GM13977 (cell line): ENCODE results near the gene SCGN.
"Not testable (repeated sequence)": the region's sequence is repeated elsewhere in the genome, so short reads cannot be mapped to it uniquely, and the experiment has no call there.

Source experiments
- DNase-seq: peaks from one replicate; pipeline ENCODE4 v3.0.0; 2012; ENCODE audit warnings: low spot score
- CTCF ChIP-seq: IDR thresholded peaks from 2 replicates; pipeline ENCODE4 v1.5.1; 2012; ENCODE audit warnings: mild to moderate bottlenecking, control low read depth; ENCODE audit not compliant: insufficient read depth; ENCODE audit errors: extremely low read depth, missing control alignments
- in situ Hi-C: fragments of 300-500 bp; cut with MboI; formaldehyde crosslinking; loops from one replicate; pipeline ENCODE4 v1.12.0; 2022; ENCODE audit warnings: low sequenced_read_pairs, low pct_unique_long_range_greater_than_20kb, mixed read lengths, inconsistent platforms; ENCODE audit not compliant: unreplicated experiment

Gene SCGN

GRCh38 chr6:25735261-25735660 is 83.2 kb downstream of the SCGN start:
- in situ Hi-C loops: no loop called here
- TF ChIP-seq CTCF: no peak
- no peak for DNase-seq

- DNase-seq: no peak
- TF ChIP-seq CTCF: no peak
- in situ Hi-C loops: no loop called here
Observed at GRCh38 chr6:25743868-25744267, 91.9 kb downstream of the SCGN start.

GRCh38 chr6:25745836-25746235 is 93.8 kb downstream of the SCGN start:
- in situ Hi-C loops: no loop called here

GRCh38 chr6:25746968-25747367 is 95.0 kb downstream of the SCGN start:
- DNase-seq: no peak
- in situ Hi-C loops: no loop called here
- TF ChIP-seq CTCF: no peak

More at GRCh38 chr6:25745836-25746235, 93.8 kb downstream of the SCGN start:
- TF ChIP-seq CTCF: no peak
- no peak for DNase-seq

- no peak for DNase-seq
- no peak for TF ChIP-seq CTCF
- in situ Hi-C loops: no loop called here
Observed at GRCh38 chr6:25747477-25747876, 95.5 kb downstream of the SCGN start.

- no peak for DNase-seq
- TF ChIP-seq CTCF: no peak
- in situ Hi-C loops: no loop called here
Observed at GRCh38 chr6:25748049-25748448, 96.0 kb downstream of the SCGN start.

- DNase-seq, in situ Hi-C loops: not testable (repeated sequence)
Observed at GRCh38 chr6:25748601-25749517, 96.8 kb downstream of the SCGN start.
